Dendritic cell treated with granulocyte-macrophage colony-stimulating factor and Interleukin-4, amounts not matched to agents 40 ng/mL and 50 ng/mL, for 4 days (primary cell): ENCODE measurements around the gene ADSS1.

ENCODE experiments used
- H3K27ac Mint-ChIP-seq: one replicate; pipeline ENCODE4 v1.8.0; 2022; ENCODE audit warnings: mild to moderate bottlenecking, mixed read lengths
- H3K27me3 Mint-ChIP-seq: one replicate; pipeline ENCODE4 v1.8.0; 2022; ENCODE audit warnings: mild to moderate bottlenecking, mixed read lengths
- H3K36me3 Mint-ChIP-seq: one replicate; pipeline ENCODE4 v1.8.0; 2022; ENCODE audit warnings: low read depth, mixed read lengths
- H3K4me1 Mint-ChIP-seq: one replicate; pipeline ENCODE4 v1.8.0; 2022; ENCODE audit warnings: low read depth, mixed read lengths
- H3K4me3 Mint-ChIP-seq: one replicate; pipeline ENCODE4 v1.8.0; 2022; ENCODE audit warnings: mild to moderate bottlenecking, moderate library complexity, mixed read lengths
- H3K9me3 Mint-ChIP-seq: one replicate; pipeline ENCODE4 v1.8.0; 2022; ENCODE audit warnings: mixed read lengths
- intact Hi-C: fragments of 100-400 bp; cut with micrococcal nuclease; formaldehyde crosslinking; loops from one replicate; pipeline ENCODE4 v1.15.0; 2022

Gene ADSS1

DNA sequence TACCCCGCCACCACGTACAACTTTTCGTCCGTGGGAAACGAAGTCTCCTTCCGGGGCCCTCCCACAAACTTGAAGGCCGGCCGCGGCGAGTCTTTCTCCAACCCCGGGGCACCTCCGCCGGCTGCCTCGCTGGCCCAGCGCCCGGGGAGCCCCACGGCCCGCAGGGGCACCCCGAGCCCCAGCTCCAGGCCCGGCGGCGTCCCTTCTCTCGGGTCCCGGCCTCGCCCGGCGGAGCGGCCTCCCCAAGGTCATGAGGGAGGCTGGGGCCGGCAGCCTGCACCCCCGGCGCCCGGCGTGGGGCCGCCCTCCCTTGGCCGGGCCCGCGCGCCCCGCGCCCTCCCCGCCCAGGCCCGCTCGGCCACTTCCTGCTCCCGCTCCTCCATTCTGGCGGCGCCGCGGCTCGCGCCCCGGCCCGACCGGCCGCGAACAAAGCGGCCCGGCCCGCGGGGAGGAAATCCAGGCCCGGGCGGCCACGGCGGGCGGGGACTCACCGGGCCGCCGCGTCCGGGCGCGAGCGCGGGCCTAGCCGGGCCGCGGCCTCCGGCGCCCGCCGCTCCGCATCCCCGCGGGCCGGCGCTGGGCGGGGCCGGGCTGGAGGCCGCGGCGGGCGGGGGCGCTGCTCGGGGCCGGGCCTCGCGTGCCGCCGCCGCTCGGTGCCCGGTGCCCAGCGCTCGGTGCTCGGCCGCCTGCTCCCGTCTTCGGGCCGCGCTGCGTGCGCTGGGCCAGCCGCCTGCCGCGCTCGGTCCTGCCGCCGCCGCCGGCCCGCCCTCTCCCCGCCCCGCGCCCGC is 71.2 kb downstream of the ADSS1 start, which contains the start of gene AKT1:
Gene AKT1 (minus strand): TSS at position 756 of the 788 bp plus-strand sequence. CDS start 3,105 bp downstream, outside the sequence.
- Mint-ChIP-seq H3K4me1 (peaks cover 88% of the 10 kb centered on the region), H3K36me3 (peaks cover 45% of the 10 kb centered on the region), H3K9me3 (no peaks in the 10 kb centered on the region), H3K4me3 (peak within 1 kb of the TSS; percentile 89), H3K27ac (peak within 1 kb of the TSS; percentile 81), H3K27me3 (peaks cover 17% of the 10 kb centered on the region)
- intact Hi-C loops = no loop called here

DNA sequence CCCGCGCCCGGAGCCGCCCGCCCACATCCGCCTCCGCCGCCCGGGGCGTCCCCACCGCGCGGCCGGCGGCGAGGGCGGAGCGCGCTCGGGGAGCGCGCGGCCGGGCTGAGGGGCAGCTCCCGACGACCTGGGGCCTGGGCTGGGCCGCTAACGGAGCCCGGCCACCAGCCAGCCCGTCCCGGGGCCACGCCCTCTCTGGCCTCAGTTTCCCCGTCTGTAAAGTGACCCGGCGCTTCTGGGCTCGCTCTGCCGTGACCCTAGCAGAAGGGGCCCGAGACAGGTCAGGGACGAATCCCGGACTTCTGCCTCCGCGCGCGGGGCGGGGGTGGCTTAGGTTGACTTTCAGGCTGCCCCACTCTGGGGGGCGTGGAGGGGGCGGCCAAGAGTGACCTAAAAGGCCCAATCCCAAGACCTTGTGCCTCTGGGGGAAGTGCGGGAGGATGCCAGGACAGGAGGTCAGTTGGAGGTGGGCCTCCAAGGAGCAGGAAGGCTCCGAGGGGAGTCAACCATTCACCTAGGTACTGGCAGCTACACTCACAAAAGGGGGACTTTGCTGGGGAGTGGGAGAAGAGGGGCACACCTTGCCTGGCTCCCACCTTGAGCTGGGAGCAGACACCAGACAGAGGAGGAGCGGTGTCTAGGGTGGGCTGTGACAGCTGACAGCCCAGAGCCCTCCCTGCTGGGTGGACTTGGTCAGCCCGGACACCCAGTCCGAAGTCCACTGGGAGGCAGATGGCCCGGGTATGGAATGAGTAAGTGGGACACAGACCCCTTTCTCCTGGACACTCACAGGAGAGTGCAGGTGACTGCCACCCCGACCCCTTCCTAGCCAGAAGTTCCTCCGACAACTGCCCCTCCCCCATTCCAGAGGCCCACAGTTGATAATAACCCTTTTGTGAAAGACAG is 72.0 kb downstream of the ADSS1 start:
- no peaks in the 10 kb centered on the region for H3K9me3 Mint-ChIP-seq
- intact Hi-C loops = no loop called here
- peaks cover 80% of the 10 kb centered on the region for H3K4me1 Mint-ChIP-seq

DNA sequence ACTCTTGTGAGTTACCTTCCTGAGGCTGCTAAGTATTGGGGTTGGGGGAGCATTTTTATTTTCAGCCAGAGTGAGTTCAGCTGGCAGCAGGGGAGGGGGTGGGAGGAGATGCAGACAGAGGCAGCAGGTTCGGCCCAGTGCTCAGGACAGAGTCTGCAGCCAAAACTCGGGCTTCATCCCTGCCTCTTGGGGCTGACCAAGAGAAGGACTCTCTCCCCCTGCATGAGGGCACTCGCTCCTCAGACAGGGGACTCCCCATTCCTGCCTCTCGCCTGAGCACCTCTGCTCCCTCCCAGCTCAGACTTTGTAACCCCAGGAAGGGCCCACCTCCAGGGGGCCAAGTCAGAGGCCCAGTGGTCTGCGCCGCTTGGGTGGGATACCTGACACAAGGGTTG is 72.7 kb downstream of the ADSS1 start:
- Mint-ChIP-seq H3K27me3 (peaks cover 23% of the 10 kb centered on the region), H3K4me3 (peak overlapping the region; percentile 71), H3K36me3 (peaks cover 37% of the 10 kb centered on the region), H3K27ac (no peak overlapping the region), H3K9me3 (no peaks in the 10 kb centered on the region), H3K4me1 (peaks cover 80% of the 10 kb centered on the region)
- intact Hi-C loops = no loop called here

More for the DNA sequence above, 72.0 kb downstream of the ADSS1 start:
- peak overlapping the region; percentile 77 for H3K27ac Mint-ChIP-seq
- peaks cover 37% of the 10 kb centered on the region for H3K36me3 Mint-ChIP-seq
- H3K4me3 Mint-ChIP-seq = peak overlapping the region; percentile 71
- peaks cover 17% of the 10 kb centered on the region for H3K27me3 Mint-ChIP-seq
